ENCODE data around the gene KRTAP3-3. TPM values are rescaled to one million over a fixed set of nuclear protein-coding genes. Genes with fewer than 3 reads are reported as not detected.

The KRTAP3-3 gene
- total RNA-seq, 2 experiments from 2014 or later = not detected

- ChIA-PET CTCF (no interaction called here), POLR2A (no interaction called here)
- Mint-ChIP-seq H3K4me1 (ENCODE audit: low read depth) (no peaks in the 10 kb centered on the region), H3K27ac (no peak overlapping the region), H3K36me3 (no peaks in the 10 kb centered on the region), H3K9me3 (no peaks in the 10 kb centered on the region), H3K4me3 (no peak overlapping the region), H3K27me3 (peaks cover 40% of the 10 kb centered on the region)
- intact Hi-C loops (cut with micrococcal nuclease) = no loop called here
- no peak for DNase-seq
Observed at GRCh38 chr17:40951011-40951622, 42.8 kb downstream of the KRTAP3-3 start.

DNA sequence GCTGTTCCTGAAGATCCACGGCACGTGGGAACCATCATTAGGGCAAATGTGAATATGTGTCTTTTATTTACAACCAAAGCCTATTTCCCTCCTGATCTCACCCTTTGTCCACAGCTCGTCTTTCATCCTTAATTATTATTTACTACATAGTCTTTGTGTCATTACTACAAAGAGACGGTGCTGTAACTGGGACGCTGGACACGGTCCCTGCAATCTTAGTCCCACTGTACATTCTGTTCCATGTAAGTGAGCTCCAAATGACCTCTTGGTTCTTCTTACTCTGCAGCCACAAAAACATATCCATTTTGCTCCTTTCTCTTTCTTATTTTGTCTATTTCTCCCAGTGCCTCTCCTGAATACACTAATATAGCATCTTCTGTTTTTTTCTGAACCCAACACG, 43.8 kb downstream of the KRTAP3-3 start:
- Mint-ChIP-seq H3K4me3 (no peak overlapping the region), H3K9me3 (no peaks in the 10 kb centered on the region), H3K4me1 (ENCODE audit: low read depth) (no peaks in the 10 kb centered on the region), H3K27me3 (peaks cover 45% of the 10 kb centered on the region), H3K36me3 (no peaks in the 10 kb centered on the region), H3K27ac (no peak overlapping the region)
- CTCF ChIA-PET = no interaction called here
- no peak for DNase-seq
- POLR2A ChIA-PET = no interaction called here
- intact Hi-C loops (cut with micrococcal nuclease) = no loop called here

DNA sequence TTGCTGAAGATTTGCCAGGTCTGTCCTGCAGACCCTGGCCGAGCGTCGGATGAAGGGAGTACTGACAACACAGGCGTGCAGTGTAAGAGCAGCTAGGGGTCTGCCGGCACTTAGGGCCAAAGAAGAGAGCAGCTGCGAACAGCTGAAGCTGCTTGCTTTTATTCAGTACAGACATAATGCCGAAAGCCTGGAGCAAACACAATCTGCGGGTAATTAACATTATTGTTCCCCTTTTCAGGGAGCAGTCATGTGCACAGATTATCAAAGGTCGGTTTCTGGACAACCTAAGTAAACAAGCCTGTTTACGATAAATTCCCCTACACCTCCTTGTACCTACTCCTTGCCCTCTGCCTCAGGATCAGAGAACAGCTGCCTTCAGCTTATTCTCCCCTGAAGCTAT, 44.5 kb downstream of the KRTAP3-3 start:
- H3K27me3 Mint-ChIP-seq = peaks cover 48% of the 10 kb centered on the region
- CTCF ChIA-PET = no interaction called here

DNA sequence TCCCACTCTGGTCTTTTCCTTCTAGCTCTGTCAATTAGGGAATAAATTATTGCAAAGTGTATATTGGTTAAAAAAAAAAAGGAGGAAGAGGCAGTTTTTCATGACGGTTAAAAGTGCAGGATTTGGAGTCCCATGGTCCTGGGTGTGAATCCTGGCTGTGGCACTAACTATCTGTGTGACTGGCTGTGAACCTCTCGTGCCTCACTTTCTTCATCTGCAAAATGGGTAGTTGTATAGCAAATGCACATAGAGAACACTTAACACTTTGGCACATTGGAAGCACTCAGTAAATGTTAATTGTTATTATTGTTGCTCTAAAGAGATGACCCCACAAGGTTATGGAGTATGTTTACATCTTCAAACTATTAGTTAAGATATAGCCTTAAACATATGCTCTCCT, 46.0 kb downstream of the KRTAP3-3 start:
- ChIA-PET CTCF (no interaction called here), POLR2A (no interaction called here)
- H3K27ac Mint-ChIP-seq = no peak overlapping the region
- no peak overlapping the region for H3K4me3 Mint-ChIP-seq
- no peaks in the 10 kb centered on the region for H3K36me3 Mint-ChIP-seq
- H3K27me3 Mint-ChIP-seq = peaks cover 54% of the 10 kb centered on the region
- no peaks in the 10 kb centered on the region for H3K9me3 Mint-ChIP-seq
- DNase-seq = no peak
- intact Hi-C loops (cut with micrococcal nuclease) = no loop called here
- H3K4me1 Mint-ChIP-seq (ENCODE audit: low read depth) = no peaks in the 10 kb centered on the region

More for the DNA sequence above, 44.5 kb downstream of the KRTAP3-3 start:
- Mint-ChIP-seq H3K9me3 (no peaks in the 10 kb centered on the region), H3K36me3 (no peaks in the 10 kb centered on the region), H3K4me1 (ENCODE audit: low read depth) (no peaks in the 10 kb centered on the region), H3K4me3 (no peak overlapping the region), H3K27ac (no peak overlapping the region)
- POLR2A ChIA-PET = no interaction called here
- no peak for DNase-seq
- intact Hi-C loops (cut with micrococcal nuclease) = no loop called here

DNA sequence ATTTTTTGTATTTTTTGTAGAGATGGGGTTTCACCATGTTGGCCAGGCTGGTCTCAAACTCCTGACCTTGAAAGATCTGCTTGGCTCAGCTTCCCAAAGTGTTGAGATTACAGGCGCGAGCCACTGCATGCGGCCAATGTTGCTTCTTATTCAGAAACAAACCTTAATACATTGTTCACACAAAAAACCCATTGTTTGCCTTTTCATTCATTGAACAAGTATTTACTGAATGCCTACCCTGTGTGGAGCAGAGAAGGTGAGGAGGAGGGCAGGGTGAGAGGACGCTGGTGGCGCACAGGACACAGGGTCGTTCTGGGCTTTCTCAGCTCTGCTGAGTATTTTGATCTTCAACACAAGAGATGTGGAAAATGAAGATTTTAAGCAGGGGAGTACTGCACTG, 48.5 kb downstream of the KRTAP3-3 start:
- no peak for DNase-seq
- POLR2A ChIA-PET = no interaction called here
- CTCF ChIA-PET = no interaction called here
- Mint-ChIP-seq H3K36me3 (no peaks in the 10 kb centered on the region), H3K4me1 (ENCODE audit: low read depth) (no peaks in the 10 kb centered on the region), H3K4me3 (no peak overlapping the region), H3K27ac (no peak overlapping the region), H3K27me3 (peaks cover 51% of the 10 kb centered on the region), H3K9me3 (no peaks in the 10 kb centered on the region)
- intact Hi-C loops (cut with micrococcal nuclease) = no loop called here

DNA sequence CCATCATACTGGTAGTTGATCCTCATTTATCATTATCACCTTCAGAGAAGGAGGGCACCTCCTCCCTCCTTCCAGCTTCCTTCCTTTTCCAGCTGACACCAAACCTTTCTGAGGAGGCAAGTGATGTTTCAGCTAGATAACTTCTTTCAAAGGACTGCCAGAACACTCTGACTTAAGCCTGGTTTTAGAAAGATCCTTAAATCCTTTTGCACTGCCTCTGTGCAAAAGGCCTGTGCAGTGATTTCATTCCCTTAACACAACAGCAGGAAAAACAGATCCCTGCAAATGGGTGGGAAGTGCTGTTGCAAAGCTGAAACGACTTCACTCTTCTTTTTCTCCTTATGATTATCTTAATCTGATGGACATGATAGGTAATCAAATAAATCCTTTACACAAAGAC, 49.4 kb downstream of the KRTAP3-3 start:
- Mint-ChIP-seq H3K27ac (no peak overlapping the region), H3K27me3 (peaks cover 45% of the 10 kb centered on the region), H3K4me3 (no peak overlapping the region), H3K36me3 (no peaks in the 10 kb centered on the region), H3K4me1 (ENCODE audit: low read depth) (no peaks in the 10 kb centered on the region), H3K9me3 (no peaks in the 10 kb centered on the region)
- DNase-seq = no peak
- intact Hi-C loops (cut with micrococcal nuclease) = no loop called here
- ChIA-PET CTCF (interaction anchor here (0.6 kb wide), 1 partner anchor 705 kb away, joined by 3 read pairs; no protein-coding TSS in a partner anchor), POLR2A (interaction anchor here (0.5 kb wide), 1 partner anchor 10 kb away, joined by 3 read pairs; no protein-coding TSS in a partner anchor)

Other genes with a start within 250 kb of the KRTAP3-3 start
- gene KRT25, start 238.8 kb downstream of the KRTAP3-3 start, total RNA-seq = not detected
- gene KRT26, start 222.0 kb downstream of the KRTAP3-3 start, total RNA-seq = not detected
- not detected for gene KRT27, start 211.6 kb downstream of the KRTAP3-3 start, total RNA-seq
- gene KRT28, start 194.2 kb downstream of the KRTAP3-3 start, total RNA-seq = not detected
- 10 to 100 TPM; 28.4 to 35.5 TPM for gene KRT10, start 171.6 kb downstream of the KRTAP3-3 start, total RNA-seq
- not detected for gene KRT12, start 126.9 kb downstream of the KRTAP3-3 start, total RNA-seq
- not detected for gene KRT20, start 108.9 kb downstream of the KRTAP3-3 start, total RNA-seq
- not detected for gene KRT23, start 56.5 kb downstream of the KRTAP3-3 start, total RNA-seq
- not detected for gene KRT39, start 27.2 kb downstream of the KRTAP3-3 start, total RNA-seq
- not detected for gene KRT40, start 9.8 kb downstream of the KRTAP3-3 start, total RNA-seq
- not detected for gene KRTAP3-2, start 5.7 kb upstream of the KRTAP3-3 start, total RNA-seq
- not detected for gene KRTAP3-1, start 15.0 kb upstream of the KRTAP3-3 start, total RNA-seq
- gene KRTAP1-5, start 33.0 kb upstream of the KRTAP3-3 start, total RNA-seq = not detected
- gene KRTAP1-4, start 36.0 kb upstream of the KRTAP3-3 start, total RNA-seq = not detected
- not detected for gene KRTAP1-3, start 40.7 kb upstream of the KRTAP3-3 start, total RNA-seq
- gene KRTAP1-1, start 47.3 kb upstream of the KRTAP3-3 start, total RNA-seq = not detected
- gene KRTAP2-1, start 53.2 kb upstream of the KRTAP3-3 start, total RNA-seq = not detected
- gene KRTAP2-2, start 61.1 kb upstream of the KRTAP3-3 start, total RNA-seq = not detected
- gene KRTAP2-3, start 66.0 kb upstream of the KRTAP3-3 start, total RNA-seq = not detected
- gene KRTAP2-4, start 71.7 kb upstream of the KRTAP3-3 start, total RNA-seq = not detected
- not detected for gene KRTAP4-7, start 90.0 kb upstream of the KRTAP3-3 start, total RNA-seq
- gene KRTAP4-8, start 104.0 kb upstream of the KRTAP3-3 start, total RNA-seq = not detected
- gene KRTAP4-16, start 108.0 kb upstream of the KRTAP3-3 start, total RNA-seq = not detected
- gene KRTAP4-9, start 111.2 kb upstream of the KRTAP3-3 start, total RNA-seq = not detected
- gene KRTAP4-11, start 124.2 kb upstream of the KRTAP3-3 start, total RNA-seq = not detected
- not detected for gene KRTAP4-12, start 130.0 kb upstream of the KRTAP3-3 start, total RNA-seq
- not detected for gene KRTAP4-6, start 146.4 kb upstream of the KRTAP3-3 start, total RNA-seq
- not detected for gene KRTAP4-5, start 155.7 kb upstream of the KRTAP3-3 start, total RNA-seq
- not detected for gene KRTAP4-4, start 166.6 kb upstream of the KRTAP3-3 start, total RNA-seq
- not detected for gene KRTAP4-3, start 174.1 kb upstream of the KRTAP3-3 start, total RNA-seq
- not detected for gene KRTAP4-2, start 184.1 kb upstream of the KRTAP3-3 start, total RNA-seq
- not detected for gene KRTAP4-1, start 190.7 kb upstream of the KRTAP3-3 start, total RNA-seq
- gene KRTAP9-1, start 195.7 kb upstream of the KRTAP3-3 start, total RNA-seq = not detected
- gene KRTAP9-2, start 232.5 kb upstream of the KRTAP3-3 start, total RNA-seq = not detected
- not detected for gene KRTAP9-3, start 238.3 kb upstream of the KRTAP3-3 start, total RNA-seq
- gene KRTAP9-8, start 243.8 kb upstream of the KRTAP3-3 start, total RNA-seq = not detected

Measured in activated CD4-positive, alpha-beta memory T cell treated with anti-CD3 and anti-CD28 coated beads for 36 hours (primary cell).